NCI-H2107 treated with DMSO at 0.1 percent for 48 hours (cell line): Measurements from ENCODE around the gene SLCO2A1.

Source experiments
- DNase-seq: peaks from one replicate; lab custom pipeline; 2025; ENCODE audit not compliant: unreplicated experiment; lab: John Stamatoyannopoulos, UW

SLCO2A1 gene

GRCh38 chr3:134035836-134036235 lies 6.1 kb upstream of the SLCO2A1 start:
- DNase-seq, result no peak

- no peak for DNase-seq
These were observed 4.5 kb upstream of the SLCO2A1 start for GRCh38 chr3:134034005-134034785.

DNA sequence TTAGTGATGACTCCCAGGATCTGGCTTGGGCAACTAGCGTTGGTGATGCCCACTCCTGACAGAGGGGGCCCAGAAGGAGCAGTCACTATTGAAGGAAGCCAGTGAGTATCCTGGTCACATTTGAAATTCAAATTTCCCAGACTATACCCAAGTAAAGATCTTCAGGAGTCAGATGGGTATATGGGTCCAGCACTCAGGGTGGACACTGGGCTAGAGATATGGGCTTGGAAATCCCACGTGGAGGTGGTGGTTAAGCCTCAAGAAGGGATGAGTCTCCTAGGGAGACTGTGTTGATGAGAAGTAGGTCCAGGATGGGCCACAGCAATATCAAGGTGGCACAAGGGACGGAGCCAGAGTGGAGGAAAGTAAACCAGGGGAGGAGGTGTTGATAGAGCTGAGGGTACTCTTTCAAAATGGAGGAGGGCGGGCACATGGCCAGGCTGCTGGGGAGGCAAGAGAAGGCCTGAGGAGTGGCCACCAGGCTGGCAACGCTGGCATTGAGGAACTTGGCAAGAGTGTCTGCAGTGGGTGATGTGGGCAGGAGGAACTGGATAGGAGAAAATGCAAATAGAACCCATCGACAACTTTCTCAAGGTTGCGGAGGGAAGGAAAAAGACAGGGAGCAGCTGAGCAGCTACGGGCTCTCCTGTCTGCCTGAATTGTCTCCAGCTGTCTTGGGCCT lies 3.7 kb upstream of the SLCO2A1 start:
- no peak for DNase-seq

GRCh38 chr3:134031348-134031915 lies 1.7 kb upstream of the SLCO2A1 start:
- DNase-seq, result no peak

- no peak for DNase-seq
These were observed 938 bp upstream of the SLCO2A1 start for GRCh38 chr3:134030379-134031347.

GRCh38 chr3:134029256-134029733 lies 430 bp downstream of the SLCO2A1 start:
- DNase-seq, result no peak

- DNase-seq, result no peak
These were observed 1.1 kb downstream of the SLCO2A1 start for GRCh38 chr3:134028486-134029255.

DNA sequence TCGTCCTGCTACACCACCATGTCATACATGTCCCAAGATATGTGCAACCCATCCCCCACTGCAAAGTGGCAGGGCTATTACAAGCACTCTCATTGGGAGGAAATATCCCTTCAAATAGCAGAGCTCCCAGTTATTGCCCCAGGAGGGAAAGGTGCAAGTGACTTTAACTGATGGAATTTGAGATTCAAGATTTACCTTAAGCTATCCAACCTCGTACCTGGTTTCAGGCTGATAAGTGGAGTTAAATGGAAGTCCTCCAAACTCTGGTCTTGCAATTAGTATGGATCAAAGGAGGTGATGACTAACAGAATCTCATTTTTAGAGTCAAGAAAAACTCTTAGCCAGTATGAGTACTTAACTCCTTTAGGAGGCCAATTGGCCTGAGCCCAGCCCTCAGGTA lies 2.1 kb downstream of the SLCO2A1 start:
- DNase-seq, result no peak

- DNase-seq, result no peak
These were observed 9.5 kb downstream of the SLCO2A1 start for GRCh38 chr3:134020135-134020680.

GRCh38 chr3:134018850-134019249 lies 10.9 kb downstream of the SLCO2A1 start:
- no peak for DNase-seq

- no peak for DNase-seq
These were observed 11.3 kb downstream of the SLCO2A1 start for GRCh38 chr3:134018406-134018805.

DNA sequence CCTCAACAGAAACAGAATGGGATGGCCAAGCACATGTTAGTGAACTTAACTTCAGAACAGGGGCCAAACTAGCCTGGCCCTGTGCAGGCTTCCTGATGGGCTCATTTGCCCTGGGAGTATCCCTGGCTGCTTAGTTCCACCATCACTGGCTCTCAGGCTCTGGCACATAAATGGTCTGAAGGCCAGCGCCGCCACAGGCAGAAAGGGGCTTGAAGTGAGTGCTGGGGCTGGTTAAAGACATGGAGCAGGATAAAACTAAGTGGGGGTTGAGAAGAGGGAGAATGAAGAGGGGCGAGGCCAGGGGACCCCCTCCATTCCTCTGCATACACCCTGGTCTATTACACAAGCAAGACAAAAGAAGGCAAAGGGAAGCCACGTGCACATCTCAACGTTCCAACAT lies 12.2 kb downstream of the SLCO2A1 start:
- DNase-seq, result no peak

DNA sequence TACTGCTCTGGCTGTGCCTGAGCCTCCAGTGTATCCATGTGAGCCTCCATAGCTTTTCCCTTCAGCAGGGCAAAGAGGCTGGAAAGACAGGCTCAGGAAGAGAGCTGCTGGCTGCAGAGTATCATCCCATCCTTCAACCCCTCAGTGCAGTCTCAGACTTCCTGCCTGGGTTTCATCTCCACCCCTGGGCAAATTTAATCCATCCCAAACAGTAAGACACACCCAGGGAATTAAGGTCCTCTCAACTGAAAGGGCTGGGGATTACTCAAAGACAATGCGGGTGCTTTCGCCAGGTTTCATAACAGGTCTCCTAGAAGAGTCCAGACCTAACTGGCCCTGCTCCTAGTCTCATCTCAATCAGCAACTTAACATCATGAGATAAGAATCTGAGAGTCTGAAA lies 15.5 kb downstream of the SLCO2A1 start:
- no peak for DNase-seq

DNA sequence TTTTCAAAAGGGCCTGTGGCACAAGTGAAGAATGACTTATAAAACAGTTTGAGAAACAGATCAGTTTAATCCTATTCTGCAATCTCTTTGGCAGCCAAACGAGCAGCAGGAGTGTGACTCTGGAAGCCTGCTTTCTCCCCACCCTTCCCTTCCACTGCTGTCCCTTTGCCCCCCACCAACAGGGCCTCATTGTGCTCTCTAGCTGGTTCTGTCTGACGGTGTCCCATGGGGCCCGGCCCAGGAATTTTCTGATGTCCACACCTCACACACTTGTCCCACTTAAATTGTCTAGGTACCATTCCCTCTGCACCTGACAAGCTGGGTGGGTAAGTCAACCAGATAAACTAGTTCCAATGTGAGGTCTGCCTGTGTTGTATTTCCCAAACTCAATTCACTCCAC lies 16.4 kb downstream of the SLCO2A1 start:
- no peak for DNase-seq

DNA sequence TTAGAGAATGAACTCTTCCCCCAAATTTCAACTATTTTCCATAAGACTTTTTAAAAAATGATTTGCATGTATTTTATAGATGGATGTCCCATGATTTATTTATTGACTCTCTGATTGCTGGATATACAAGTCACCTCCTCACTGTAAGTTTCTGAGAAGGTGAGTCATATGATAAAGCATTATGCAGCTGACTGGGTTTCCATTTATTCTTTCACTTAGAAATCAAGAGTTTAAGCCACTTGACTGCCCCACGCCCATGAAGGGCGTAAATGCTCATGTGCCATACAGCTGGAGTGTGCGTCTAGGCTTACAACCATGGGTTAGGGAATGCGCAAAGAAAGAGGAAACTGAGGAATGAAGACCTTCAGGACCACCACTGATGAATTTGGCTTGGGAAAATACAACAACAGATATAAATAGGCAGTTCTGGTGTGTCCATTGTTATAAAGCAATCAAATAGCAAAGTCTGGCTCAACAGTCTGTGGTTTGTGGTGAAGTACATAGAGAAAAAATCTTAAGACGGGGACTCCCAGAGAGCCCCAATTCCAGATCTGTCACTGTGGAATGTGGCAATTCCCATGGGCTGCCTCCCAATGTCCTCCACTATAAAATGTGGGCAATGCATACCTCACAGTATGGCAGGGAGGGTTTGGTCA lies 20.3 kb downstream of the SLCO2A1 start:
- no peak for DNase-seq

DNA sequence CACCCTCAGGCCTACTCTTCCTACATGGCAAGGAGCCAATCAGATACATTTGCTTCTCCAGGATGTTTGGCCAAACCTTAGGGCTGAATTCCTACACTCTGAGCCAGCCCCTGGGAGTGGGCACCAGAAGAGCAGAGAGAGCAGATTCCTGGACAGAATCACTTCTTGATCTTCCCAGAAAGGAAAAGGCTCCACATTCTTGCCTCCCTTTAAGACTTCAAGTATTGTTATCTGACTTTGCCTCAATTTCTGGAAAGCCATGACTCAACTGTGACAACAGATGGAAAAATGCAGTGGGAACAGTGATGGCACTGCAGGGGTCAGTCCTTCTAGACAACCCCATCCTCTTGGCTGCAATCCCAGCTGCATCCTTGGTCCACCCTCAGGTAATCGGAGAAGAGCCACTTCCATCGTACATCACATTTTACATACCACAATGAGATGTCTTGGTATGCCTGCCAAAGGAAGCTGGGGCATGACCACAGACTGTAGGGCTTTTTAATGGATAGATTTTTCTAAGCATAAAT lies 21.0 kb downstream of the SLCO2A1 start:
- DNase-seq, result no peak

- no peak for DNase-seq
These were observed 21.9 kb downstream of the SLCO2A1 start for GRCh38 chr3:134007819-134008218.

DNA sequence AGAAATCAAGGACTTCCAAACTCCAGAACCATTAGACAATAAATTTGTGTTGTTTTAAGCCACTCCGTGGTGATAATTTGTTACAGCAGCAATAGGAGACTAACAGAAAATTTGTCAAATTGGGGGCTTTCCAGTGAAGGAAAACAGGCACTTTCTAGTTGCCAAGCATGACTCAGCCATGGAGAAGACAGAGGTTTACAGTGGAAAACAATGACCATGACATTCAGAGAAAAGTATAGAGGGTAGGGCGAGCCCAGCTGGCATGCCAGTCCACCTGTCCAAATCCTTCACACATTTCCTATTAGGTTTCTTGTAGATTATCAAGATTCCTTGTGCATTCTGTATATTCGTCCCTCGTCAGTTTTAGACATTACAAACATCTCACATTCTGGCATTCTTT lies 24.9 kb downstream of the SLCO2A1 start:
- DNase-seq, result no peak

DNA sequence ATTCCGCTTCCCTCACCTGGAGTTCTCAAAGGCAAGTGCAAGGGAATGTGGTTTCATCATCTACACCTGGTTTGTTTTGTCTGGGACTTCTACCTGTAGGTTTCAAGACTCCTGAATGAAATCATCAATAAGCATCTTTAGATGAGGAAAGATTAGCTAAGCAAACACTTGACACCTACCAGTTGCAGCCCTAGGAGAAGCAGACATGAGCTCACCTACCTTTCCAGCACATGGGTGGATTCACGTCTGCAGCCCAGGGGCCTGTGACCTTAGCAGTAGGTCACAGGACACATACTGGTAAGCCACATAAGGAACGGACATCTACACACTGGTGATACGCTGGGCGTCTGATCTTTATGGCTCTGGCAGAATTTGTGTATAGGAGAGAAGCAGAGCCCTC lies 26.7 kb downstream of the SLCO2A1 start:
- no peak for DNase-seq
